ENCODE results near the gene SPRY1. TPM values are rescaled to one million over a fixed set of nuclear protein-coding genes. Genes with fewer than 3 reads are reported as not detected.

SPRY1 gene
- total and polyA plus RNA-seq, 2 donors: 14.0 to 38.6 TPM

- Histone ChIP-seq H3K4me1 (ENCODE audit: control insufficient read depth in 2 of 2, insufficient read depth in 2 of 2, low read length in 2 of 2) (peaks cover 3 to 19% of the 10 kb centered on the region in 2 donors), H3K27me3 (ENCODE audit: control insufficient read depth in 2 of 2, insufficient read depth in 1 of 2, low read length in 1 of 2) (no peaks in the 10 kb centered on the region), H3K9me3 (ENCODE audit: control insufficient read depth in 2 of 2, insufficient read depth in 1 of 2, low read length in 1 of 2) (no peaks in the 10 kb centered on the region), H3K36me3 (ENCODE audit: control insufficient read depth in 2 of 2, insufficient read depth in 2 of 2, low read length in 1 of 2) (peaks cover 19 to 30% of the 10 kb centered on the region in 2 donors), H3K4me3 (ENCODE audit: low read length in 2 of 2) (no peak overlapping the region), H3K27ac (ENCODE audit: low read depth in 1 of 2, low read length in 1 of 2) (peak overlapping the region in 1 of 2 donors; percentile 60)
- DNase-seq (ENCODE audit: low read depth in 6 of 9, low spot score in 9 of 9): no peak
- 88% methylated on average over 9 of the region's 9 CpGs for WGBS
These were observed 4.9 kb downstream of the SPRY1 start for GRCh38 chr4:123401271-123402120.

- Histone ChIP-seq H3K27ac (ENCODE audit: low read depth in 1 of 2, low read length in 1 of 2) (no peak overlapping the region), H3K4me3 (ENCODE audit: low read length in 2 of 2) (no peak overlapping the region), H3K36me3 (ENCODE audit: control insufficient read depth in 2 of 2, insufficient read depth in 2 of 2, low read length in 1 of 2) (peaks cover 19 to 30% of the 10 kb centered on the region in 2 donors), H3K9me3 (ENCODE audit: control insufficient read depth in 2 of 2, insufficient read depth in 1 of 2, low read length in 1 of 2) (no peaks in the 10 kb centered on the region), H3K4me1 (ENCODE audit: control insufficient read depth in 2 of 2, insufficient read depth in 2 of 2, low read length in 2 of 2) (peaks cover 3 to 19% of the 10 kb centered on the region in 2 donors), H3K27me3 (ENCODE audit: control insufficient read depth in 2 of 2, insufficient read depth in 1 of 2, low read length in 1 of 2) (no peaks in the 10 kb centered on the region)
- WGBS: 96% methylated on average over 3 of the region's 3 CpGs
- DNase-seq (ENCODE audit: low read depth in 6 of 9, low spot score in 9 of 9): no peak
These were observed 5.5 kb downstream of the SPRY1 start for GRCh38 chr4:123402121-123402465.

GRCh38 chr4:123403080-123403604 is 6.5 kb downstream of the SPRY1 start:
- 96% methylated on average over 3 of the region's 3 CpGs for WGBS
- Histone ChIP-seq H3K4me3 (ENCODE audit: low read length in 2 of 2) (no peak overlapping the region), H3K4me1 (ENCODE audit: control insufficient read depth in 2 of 2, insufficient read depth in 2 of 2, low read length in 2 of 2) (peaks cover 3 to 19% of the 10 kb centered on the region in 2 donors), H3K9me3 (ENCODE audit: control insufficient read depth in 2 of 2, insufficient read depth in 1 of 2, low read length in 1 of 2) (no peaks in the 10 kb centered on the region), H3K27ac (ENCODE audit: low read depth in 1 of 2, low read length in 1 of 2) (no peak overlapping the region), H3K27me3 (ENCODE audit: control insufficient read depth in 2 of 2, insufficient read depth in 1 of 2, low read length in 1 of 2) (no peaks in the 10 kb centered on the region), H3K36me3 (ENCODE audit: control insufficient read depth in 2 of 2, insufficient read depth in 2 of 2, low read length in 1 of 2) (peaks cover 19 to 30% of the 10 kb centered on the region in 2 donors)
- no peak for DNase-seq (ENCODE audit: low read depth in 6 of 9, low spot score in 9 of 9)

GRCh38 chr4:123404533-123404932 is 7.9 kb downstream of the SPRY1 start:
- H3K27ac ChIP-seq (ENCODE audit: low read depth in 1 of 2, low read length in 1 of 2): no peak overlapping the region
- peaks cover 3 to 18% of the 10 kb centered on the region in 2 donors for H3K4me1 ChIP-seq (ENCODE audit: control insufficient read depth in 2 of 2, insufficient read depth in 2 of 2, low read length in 2 of 2)
- H3K4me3 ChIP-seq (ENCODE audit: low read length in 2 of 2): no peak overlapping the region
- no peaks in the 10 kb centered on the region for H3K9me3 ChIP-seq (ENCODE audit: control insufficient read depth in 2 of 2, insufficient read depth in 1 of 2, low read length in 1 of 2)
- WGBS: 97% methylated on average over 4 of the region's 4 CpGs
- no peak for DNase-seq (ENCODE audit: low read depth in 6 of 9, low spot score in 9 of 9)
- peaks cover 19 to 30% of the 10 kb centered on the region in 2 donors for H3K36me3 ChIP-seq (ENCODE audit: control insufficient read depth in 2 of 2, insufficient read depth in 2 of 2, low read length in 1 of 2)
- H3K27me3 ChIP-seq (ENCODE audit: control insufficient read depth in 2 of 2, insufficient read depth in 1 of 2, low read length in 1 of 2): no peaks in the 10 kb centered on the region

GRCh38 chr4:123405267-123405865 is 8.8 kb downstream of the SPRY1 start:
- no peak overlapping the region for H3K4me3 ChIP-seq (ENCODE audit: low read length in 2 of 2)
- no peaks in the 10 kb centered on the region for H3K9me3 ChIP-seq (ENCODE audit: control insufficient read depth in 2 of 2, insufficient read depth in 1 of 2, low read length in 1 of 2)
- H3K4me1 ChIP-seq (ENCODE audit: control insufficient read depth in 2 of 2, insufficient read depth in 2 of 2, low read length in 2 of 2): peaks cover 3 to 22% of the 10 kb centered on the region in 2 donors
- H3K36me3 ChIP-seq (ENCODE audit: control insufficient read depth in 2 of 2, insufficient read depth in 2 of 2, low read length in 1 of 2): peaks cover 19 to 30% of the 10 kb centered on the region in 2 donors
- no peaks in the 10 kb centered on the region for H3K27me3 ChIP-seq (ENCODE audit: control insufficient read depth in 2 of 2, insufficient read depth in 1 of 2, low read length in 1 of 2)
- no peak for DNase-seq (ENCODE audit: low read depth in 6 of 9, low spot score in 9 of 9)
- 86% methylated on average over 5 of the region's 5 CpGs for WGBS
- H3K27ac ChIP-seq (ENCODE audit: low read depth in 1 of 2, low read length in 1 of 2): peak overlapping the region in 1 of 2 donors; percentile 26

- no peak for DNase-seq (ENCODE audit: low read depth in 6 of 9, low spot score in 9 of 9)
- Histone ChIP-seq H3K36me3 (ENCODE audit: control insufficient read depth in 2 of 2, insufficient read depth in 2 of 2, low read length in 1 of 2) (peaks cover 12 to 22% of the 10 kb centered on the region in 2 donors), H3K4me3 (ENCODE audit: low read length in 2 of 2) (no peak overlapping the region), H3K27ac (ENCODE audit: low read depth in 1 of 2, low read length in 1 of 2) (no peak overlapping the region), H3K9me3 (ENCODE audit: control insufficient read depth in 2 of 2, insufficient read depth in 1 of 2, low read length in 1 of 2) (no peaks in the 10 kb centered on the region), H3K27me3 (ENCODE audit: control insufficient read depth in 2 of 2, insufficient read depth in 1 of 2, low read length in 1 of 2) (no peaks in the 10 kb centered on the region), H3K4me1 (ENCODE audit: control insufficient read depth in 2 of 2, insufficient read depth in 2 of 2, low read length in 2 of 2) (peaks cover 0 to 17% of the 10 kb centered on the region in 2 donors)
- 90% methylated on average over 4 of the region's 4 CpGs for WGBS
These were observed 10.3 kb downstream of the SPRY1 start for GRCh38 chr4:123406872-123407271.

GRCh38 chr4:123408471-123409084 is 12.0 kb downstream of the SPRY1 start:
- Histone ChIP-seq H3K9me3 (ENCODE audit: control insufficient read depth in 2 of 2, insufficient read depth in 1 of 2, low read length in 1 of 2) (no peaks in the 10 kb centered on the region), H3K27me3 (ENCODE audit: control insufficient read depth in 2 of 2, insufficient read depth in 1 of 2, low read length in 1 of 2) (no peaks in the 10 kb centered on the region), H3K36me3 (ENCODE audit: control insufficient read depth in 2 of 2, insufficient read depth in 2 of 2, low read length in 1 of 2) (peaks cover 0 to 7% of the 10 kb centered on the region in 2 donors), H3K27ac (ENCODE audit: low read depth in 1 of 2, low read length in 1 of 2) (no peak overlapping the region), H3K4me3 (ENCODE audit: low read length in 2 of 2) (no peak overlapping the region), H3K4me1 (ENCODE audit: control insufficient read depth in 2 of 2, insufficient read depth in 2 of 2, low read length in 2 of 2) (peaks cover 11 to 19% of the 10 kb centered on the region in 2 donors)
- WGBS: 95% methylated on average over 5 of the region's 5 CpGs
- no peak for DNase-seq (ENCODE audit: low read depth in 6 of 9, low spot score in 9 of 9)

GRCh38 chr4:123409334-123409733 is 12.7 kb downstream of the SPRY1 start:
- no peak overlapping the region for H3K27ac ChIP-seq (ENCODE audit: low read depth in 1 of 2, low read length in 1 of 2)
- H3K4me3 ChIP-seq (ENCODE audit: low read length in 2 of 2): no peak overlapping the region
- no peaks in the 10 kb centered on the region for H3K9me3 ChIP-seq (ENCODE audit: control insufficient read depth in 2 of 2, insufficient read depth in 1 of 2, low read length in 1 of 2)
- DNase-seq (ENCODE audit: low read depth in 6 of 9, low spot score in 9 of 9): no peak
- H3K27me3 ChIP-seq (ENCODE audit: control insufficient read depth in 2 of 2, insufficient read depth in 1 of 2, low read length in 1 of 2): no peaks in the 10 kb centered on the region
- peaks cover 11 to 24% of the 10 kb centered on the region in 2 donors for H3K4me1 ChIP-seq (ENCODE audit: control insufficient read depth in 2 of 2, insufficient read depth in 2 of 2, low read length in 2 of 2)
- H3K36me3 ChIP-seq (ENCODE audit: control insufficient read depth in 2 of 2, insufficient read depth in 2 of 2, low read length in 1 of 2): peaks cover 0 to under 1% of the 10 kb centered on the region in 2 donors
- 98% methylated on average over 2 of the region's 2 CpGs for WGBS

- no peaks in the 10 kb centered on the region for H3K36me3 ChIP-seq (ENCODE audit: control insufficient read depth in 2 of 2, insufficient read depth in 2 of 2, low read length in 1 of 2)
- no peak for DNase-seq (ENCODE audit: low read depth in 6 of 9, low spot score in 9 of 9)
- no peak overlapping the region for H3K27ac ChIP-seq (ENCODE audit: low read depth in 1 of 2, low read length in 1 of 2)
- H3K4me1 ChIP-seq (ENCODE audit: control insufficient read depth in 2 of 2, insufficient read depth in 2 of 2, low read length in 2 of 2): peaks cover 16 to 34% of the 10 kb centered on the region in 2 donors
- H3K27me3 ChIP-seq (ENCODE audit: control insufficient read depth in 2 of 2, insufficient read depth in 1 of 2, low read length in 1 of 2): no peaks in the 10 kb centered on the region
- H3K4me3 ChIP-seq (ENCODE audit: low read length in 2 of 2): no peak overlapping the region
- WGBS: 93% methylated on average over 5 of the region's 5 CpGs
- H3K9me3 ChIP-seq (ENCODE audit: control insufficient read depth in 2 of 2, insufficient read depth in 1 of 2, low read length in 1 of 2): no peaks in the 10 kb centered on the region
These were observed 14.9 kb downstream of the SPRY1 start for GRCh38 chr4:123411514-123411913.

All from thymus (tissue), 11 donors.